AG09319 (cell line): ENCODE results near the gene PRPH2.

Source experiments
- DNase-seq: peaks from one replicate; pipeline ENCODE4 v3.0.0-alpha.2; 2010; ENCODE audit warnings: low read depth; ENCODE audit errors: extremely low read depth
- CTCF ChIP-seq: IDR thresholded peaks from 2 replicates; pipeline ENCODE4 v1.5.1; 2011; ENCODE audit warnings: low read depth, mild to moderate bottlenecking, inconsistent platforms, low read length, moderate library complexity

Gene PRPH2

GRCh38 chr6:42696526-42697267 lies 25.7 kb downstream of the PRPH2 start:
- DNase-seq: no peak

GRCh38 chr6:42694586-42694985 lies 27.8 kb downstream of the PRPH2 start:
- TF ChIP-seq CTCF: no peak
- DNase-seq: no peak

More at GRCh38 chr6:42696526-42697267, 25.7 kb downstream of the PRPH2 start:
- TF ChIP-seq CTCF: no peak

- no peak for DNase-seq
- no peak for TF ChIP-seq CTCF
These were observed 28.6 kb downstream of the PRPH2 start for GRCh38 chr6:42693725-42694323.

- TF ChIP-seq CTCF: no peak
- no peak for DNase-seq
These were observed 30.1 kb downstream of the PRPH2 start for GRCh38 chr6:42692137-42692911.

- no peak for TF ChIP-seq CTCF
- DNase-seq: no peak
These were observed 31.5 kb downstream of the PRPH2 start for GRCh38 chr6:42690872-42691271.

GRCh38 chr6:42690151-42690702 lies 32.2 kb downstream of the PRPH2 start:
- DNase-seq: no peak
- no peak for TF ChIP-seq CTCF
